Mucosa of stomach (tissue), 1 donor: ENCODE results near the gene CROT.
A peak's percentile ranks its signal among the peaks of the same experiment; 100 is the strongest.

Experiments
- H3K27me3 ChIP-seq: one replicate; pipeline ENCODE4 v1.7.0; 2013; ENCODE audit warnings: mild to moderate bottlenecking, low read length; ENCODE audit not compliant: control insufficient read depth, insufficient read depth
- H3K36me3 ChIP-seq: one replicate; pipeline ENCODE4 v1.7.0; 2013; ENCODE audit warnings: low read length; ENCODE audit not compliant: control insufficient read depth, insufficient read depth
- H3K4me1 ChIP-seq: one replicate; pipeline ENCODE4 v1.7.0; 2013; ENCODE audit warnings: mild to moderate bottlenecking, low read length; ENCODE audit not compliant: control insufficient read depth, insufficient read depth
- H3K4me3 ChIP-seq: one replicate; pipeline ENCODE4 v1.7.0; 2013; ENCODE audit warnings: low read length
- H3K9ac ChIP-seq: one replicate; pipeline ENCODE4 v1.7.0; 2013; ENCODE audit warnings: mild to moderate bottlenecking, low read length, moderate library complexity
- H3K9me3 ChIP-seq: one replicate; pipeline ENCODE4 v1.7.0; 2013; ENCODE audit warnings: mild to moderate bottlenecking, low read length, moderate library complexity; ENCODE audit not compliant: control insufficient read depth
- donor health status: Pancreatic carcinoma.

The CROT gene

DNA sequence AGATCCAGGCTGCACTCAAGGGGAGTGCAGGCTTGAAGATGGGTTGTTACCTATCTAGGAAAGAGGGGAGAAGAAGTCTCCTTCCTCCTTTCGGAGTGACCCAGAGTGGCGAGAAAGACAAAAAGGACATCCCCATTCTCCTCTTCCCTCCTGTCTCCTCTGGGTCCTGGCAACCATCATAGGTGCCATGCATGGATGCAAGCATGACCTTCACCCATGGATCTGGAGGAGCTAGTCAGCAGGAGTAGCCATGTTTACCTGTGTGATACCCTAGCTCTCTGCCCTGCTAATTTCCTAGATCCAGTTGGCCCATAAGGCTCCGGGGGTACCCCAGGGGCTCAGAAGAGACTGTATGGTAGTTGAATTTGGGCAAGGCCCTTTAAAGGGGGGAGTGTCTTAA is 17.2 kb upstream of the CROT start:
- H3K27me3 ChIP-seq: no peaks in the 10 kb centered on the region
- peaks cover 21% of the 10 kb centered on the region for H3K9me3 ChIP-seq
- H3K9ac ChIP-seq: no peak overlapping the region
- no peak overlapping the region for H3K4me3 ChIP-seq
- no peaks in the 10 kb centered on the region for H3K4me1 ChIP-seq
- no peaks in the 10 kb centered on the region for H3K36me3 ChIP-seq

GRCh38 chr7:87330316-87330715 is 15.1 kb upstream of the CROT start:
- H3K36me3 ChIP-seq: no peaks in the 10 kb centered on the region
- peaks cover 21% of the 10 kb centered on the region for H3K9me3 ChIP-seq
- H3K27me3 ChIP-seq: no peaks in the 10 kb centered on the region
- no peak overlapping the region for H3K4me3 ChIP-seq
- H3K4me1 ChIP-seq: no peaks in the 10 kb centered on the region
- H3K9ac ChIP-seq: no peak overlapping the region

DNA sequence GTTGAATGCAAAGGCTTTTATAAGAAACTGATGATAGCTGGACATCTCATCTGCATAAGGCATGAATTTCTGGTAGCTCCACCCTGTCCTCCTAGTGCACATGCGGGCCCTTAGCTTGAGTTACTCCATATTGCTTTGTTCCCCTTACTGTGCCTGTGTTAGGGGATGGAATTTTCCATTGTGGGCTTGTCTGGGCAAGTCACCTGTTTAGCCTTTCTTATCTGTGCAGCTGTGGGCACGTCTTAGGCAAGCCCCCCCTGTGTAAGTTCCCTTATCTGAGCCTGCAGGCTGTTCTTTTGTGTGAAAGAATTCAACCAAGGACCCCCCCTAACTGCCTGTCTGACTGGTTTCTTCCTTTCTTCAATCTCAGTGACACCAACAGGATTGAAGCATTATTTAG is 14.5 kb upstream of the CROT start:
- Histone ChIP-seq H3K9me3 (peaks cover 21% of the 10 kb centered on the region), H3K36me3 (no peaks in the 10 kb centered on the region), H3K27me3 (no peaks in the 10 kb centered on the region), H3K4me1 (no peaks in the 10 kb centered on the region), H3K9ac (no peak overlapping the region), H3K4me3 (no peak overlapping the region)

- H3K4me3 ChIP-seq: no peak overlapping the region
- H3K4me1 ChIP-seq: no peaks in the 10 kb centered on the region
- no peaks in the 10 kb centered on the region for H3K27me3 ChIP-seq
- peaks cover 18% of the 10 kb centered on the region for H3K9me3 ChIP-seq
- H3K9ac ChIP-seq: no peak overlapping the region
- H3K36me3 ChIP-seq: no peaks in the 10 kb centered on the region
These were observed 13.7 kb upstream of the CROT start for GRCh38 chr7:87331687-87332252.

DNA sequence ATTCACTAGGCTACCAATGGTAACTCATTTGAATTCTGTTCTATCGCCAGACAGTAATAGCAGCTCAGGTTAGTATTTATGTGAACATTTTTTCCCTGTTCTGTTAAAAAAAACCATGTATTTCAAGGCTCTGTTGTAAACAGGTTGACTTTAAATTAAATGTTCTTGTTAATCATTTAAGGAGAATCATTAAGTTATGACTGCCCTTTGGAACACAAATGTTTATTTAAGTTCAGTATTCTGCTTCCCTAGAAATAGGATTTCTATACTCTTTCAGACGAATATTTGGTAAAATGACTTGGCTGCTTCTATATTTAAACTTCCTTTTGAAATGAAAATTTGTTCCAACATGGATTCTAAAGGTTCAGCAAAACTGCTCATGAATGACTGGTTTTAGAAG is 13.1 kb upstream of the CROT start:
- H3K4me1 ChIP-seq: no peaks in the 10 kb centered on the region
- H3K4me3 ChIP-seq: no peak overlapping the region
- H3K9me3 ChIP-seq: peaks cover 13% of the 10 kb centered on the region
- H3K27me3 ChIP-seq: no peaks in the 10 kb centered on the region
- no peak overlapping the region for H3K9ac ChIP-seq
- H3K36me3 ChIP-seq: no peaks in the 10 kb centered on the region

GRCh38 chr7:87336136-87336535 is 9.3 kb upstream of the CROT start:
- Histone ChIP-seq H3K36me3 (no peaks in the 10 kb centered on the region), H3K4me1 (no peaks in the 10 kb centered on the region), H3K27me3 (no peaks in the 10 kb centered on the region), H3K4me3 (no peak overlapping the region), H3K9ac (no peak overlapping the region), H3K9me3 (no peaks in the 10 kb centered on the region)

GRCh38 chr7:87337331-87337730 is 8.1 kb upstream of the CROT start:
- H3K9ac ChIP-seq: no peak overlapping the region
- H3K4me3 ChIP-seq: no peak overlapping the region
- no peaks in the 10 kb centered on the region for H3K9me3 ChIP-seq

DNA sequence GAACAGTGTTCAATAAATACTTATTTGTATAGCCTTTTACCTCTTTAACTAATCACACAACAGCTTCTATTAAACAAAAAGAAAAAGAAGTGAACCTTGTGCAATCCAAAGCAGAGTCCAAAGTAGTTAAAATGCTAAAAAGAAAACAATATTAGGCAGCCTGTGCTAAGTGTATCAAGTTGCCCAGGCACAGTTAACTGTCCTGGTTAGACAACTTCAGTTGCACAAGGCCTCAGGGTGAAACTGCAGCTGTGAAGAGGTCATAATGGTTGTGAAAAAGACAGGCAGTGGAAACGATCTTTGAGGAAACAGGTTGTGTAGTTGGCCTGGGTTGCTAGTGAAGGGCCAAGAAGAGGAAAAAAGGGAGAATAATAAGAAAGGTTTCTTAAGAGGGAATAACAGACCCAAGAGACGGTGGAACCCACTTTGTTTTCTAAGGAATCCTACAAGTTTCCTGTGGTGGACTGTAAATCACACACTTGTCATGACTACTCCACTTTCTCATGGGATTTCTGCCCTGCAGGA is 6.0 kb upstream of the CROT start:
- H3K9ac ChIP-seq: no peak overlapping the region
- no peak overlapping the region for H3K4me3 ChIP-seq
- H3K27me3 ChIP-seq: no peaks in the 10 kb centered on the region
- no peaks in the 10 kb centered on the region for H3K4me1 ChIP-seq
- H3K36me3 ChIP-seq: no peaks in the 10 kb centered on the region
- no peaks in the 10 kb centered on the region for H3K9me3 ChIP-seq

More at GRCh38 chr7:87337331-87337730, 8.1 kb upstream of the CROT start:
- Histone ChIP-seq H3K27me3 (no peaks in the 10 kb centered on the region), H3K4me1 (no peaks in the 10 kb centered on the region), H3K36me3 (no peaks in the 10 kb centered on the region)

DNA sequence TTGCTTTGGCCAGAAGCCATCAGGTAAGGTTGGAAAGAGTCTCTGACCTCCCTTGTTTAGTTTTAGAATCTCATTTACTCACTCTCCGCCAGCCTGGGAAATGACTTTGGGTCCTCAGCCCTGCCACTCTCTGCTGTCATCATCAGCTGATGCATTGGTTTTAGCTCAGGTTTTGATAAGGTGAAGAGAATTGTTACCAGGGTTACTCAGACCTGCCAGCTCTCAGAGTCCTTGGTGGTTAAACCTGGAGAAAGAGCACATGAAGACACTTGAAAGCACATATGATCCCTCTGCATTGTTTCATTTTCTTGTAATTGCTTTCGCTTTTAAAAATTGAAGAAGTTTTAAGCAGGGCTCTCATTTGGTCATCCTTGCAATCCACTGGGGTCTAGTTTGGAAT is 4.0 kb upstream of the CROT start:
- H3K9ac ChIP-seq: no peak overlapping the region
- no peaks in the 10 kb centered on the region for H3K27me3 ChIP-seq
- H3K4me1 ChIP-seq: no peaks in the 10 kb centered on the region
- H3K9me3 ChIP-seq: no peaks in the 10 kb centered on the region
- no peak overlapping the region for H3K4me3 ChIP-seq
- H3K36me3 ChIP-seq: no peaks in the 10 kb centered on the region

DNA sequence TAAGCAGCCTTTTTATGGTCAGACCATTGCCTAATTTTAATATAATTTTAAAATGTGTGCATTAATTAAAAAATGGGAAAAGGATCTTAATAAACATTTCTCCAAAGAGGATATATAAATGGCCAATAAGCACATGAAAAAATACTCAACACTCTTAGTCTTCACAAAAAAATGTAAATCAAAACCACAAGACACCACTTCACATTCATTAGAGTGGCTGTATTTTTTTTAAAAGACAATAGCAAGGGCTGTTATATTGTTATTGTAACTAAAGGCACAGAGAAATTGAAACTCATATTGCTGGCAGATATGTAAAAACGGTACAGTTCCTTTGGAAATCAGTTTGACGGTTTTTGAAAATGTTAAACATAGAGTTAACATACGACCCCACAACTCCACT is 3.2 kb upstream of the CROT start:
- H3K4me1 ChIP-seq: no peaks in the 10 kb centered on the region
- H3K4me3 ChIP-seq: no peak overlapping the region
- H3K9me3 ChIP-seq: no peaks in the 10 kb centered on the region
- H3K36me3 ChIP-seq: no peaks in the 10 kb centered on the region
- H3K27me3 ChIP-seq: no peaks in the 10 kb centered on the region
- H3K9ac ChIP-seq: no peak overlapping the region

DNA sequence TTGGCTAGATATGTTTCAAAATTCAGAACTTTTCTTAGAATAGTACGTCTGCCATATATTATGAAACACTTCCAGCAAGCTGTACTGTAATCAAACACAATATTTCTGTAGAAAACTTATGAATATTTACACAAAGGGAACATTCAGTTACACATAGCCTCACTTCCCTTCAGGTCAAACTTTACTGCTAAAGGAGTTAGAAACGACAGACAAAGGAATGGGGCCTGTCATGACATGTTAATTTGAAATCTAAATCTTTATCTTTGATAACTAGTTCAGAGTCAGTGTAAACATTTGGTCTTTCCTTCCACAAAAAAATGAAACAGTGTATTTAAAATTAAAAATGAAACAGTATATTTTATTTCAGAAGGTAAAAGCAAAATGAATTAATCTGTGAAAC is 1.0 kb upstream of the CROT start:
- H3K4me3 ChIP-seq: peak overlapping the region; percentile 78
- H3K9ac ChIP-seq: peak overlapping the region; percentile 69
- peaks cover under 1% of the 10 kb centered on the region for H3K36me3 ChIP-seq
- H3K4me1 ChIP-seq: no peaks in the 10 kb centered on the region
- H3K27me3 ChIP-seq: no peaks in the 10 kb centered on the region
- H3K9me3 ChIP-seq: no peaks in the 10 kb centered on the region

DNA sequence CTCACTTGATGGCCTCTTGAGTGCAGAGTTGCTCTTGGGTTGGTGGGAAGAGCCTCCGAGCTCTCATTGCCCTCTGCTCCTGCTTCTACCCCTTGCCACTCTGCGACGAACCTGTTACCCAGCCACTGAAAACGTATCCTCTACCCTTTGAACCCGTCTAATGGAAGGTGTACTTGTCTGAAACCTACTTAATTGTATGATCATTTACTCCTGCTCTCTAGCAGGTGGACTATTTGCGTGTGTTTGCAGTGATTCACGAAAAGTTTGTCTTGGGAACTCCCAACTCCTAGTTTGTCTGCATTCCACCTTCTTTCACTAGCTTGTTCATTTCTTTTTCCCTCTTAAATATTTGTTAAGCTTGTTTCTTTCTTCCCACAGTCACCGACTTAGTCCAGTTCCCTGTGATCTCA is 503 bp downstream of the CROT start:
- peaks cover 5% of the 10 kb centered on the region for H3K36me3 ChIP-seq
- H3K9me3 ChIP-seq: no peaks in the 10 kb centered on the region

GRCh38 chr7:87347207-87347606 is 1.7 kb downstream of the CROT start:
- no peak overlapping the region for H3K4me3 ChIP-seq
- H3K9me3 ChIP-seq: no peaks in the 10 kb centered on the region
- H3K36me3 ChIP-seq: peaks cover 5% of the 10 kb centered on the region
- no peaks in the 10 kb centered on the region for H3K27me3 ChIP-seq
- H3K9ac ChIP-seq: no peak overlapping the region
- H3K4me1 ChIP-seq: no peaks in the 10 kb centered on the region

More for the DNA sequence above, 503 bp downstream of the CROT start:
- Histone ChIP-seq H3K9ac (peak overlapping the region; percentile 71), H3K4me1 (no peaks in the 10 kb centered on the region), H3K4me3 (peak overlapping the region; percentile 52), H3K27me3 (no peaks in the 10 kb centered on the region)
